ENCODE data around the gene PTGR3. TPM values are rescaled to one million over a fixed set of nuclear protein-coding genes. Genes with fewer than 3 reads are reported as not detected.
A peak's percentile ranks its signal among the peaks of the same experiment; 100 is the strongest.

The PTGR3 gene
- total RNA-seq, 2 donors from 2014 or later, result 8.9 to 26.5 TPM

DNA sequence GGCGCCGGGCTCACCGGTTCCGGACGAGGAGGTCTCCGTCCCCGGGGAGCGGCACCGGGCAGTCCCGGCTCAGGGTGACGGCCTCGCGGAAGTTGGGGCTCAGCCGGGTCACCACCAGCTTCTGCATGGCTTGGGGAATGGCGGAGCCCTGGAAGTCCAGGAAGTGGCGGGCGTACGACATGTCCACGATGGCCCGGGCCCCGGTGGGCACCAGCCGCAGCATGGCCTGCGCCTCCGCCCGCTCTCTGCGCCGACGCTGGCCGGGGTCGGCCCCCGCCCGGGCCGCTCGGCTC, 157 bp downstream of the PTGR3 start:
- WGBS, 2 donors, result 0% methylated on average over 31 of the region's 34 CpGs; no CpG with 5 or more reads in 1 of the 2 donors
- no peak for ATAC-seq

GRCh38 chr18:75208155-75208835, 644 bp downstream of the PTGR3 start:
- no peaks in the 10 kb centered on the region for H3K36me3 ChIP-seq (replicated peaks in 1 of 2; ENCODE audit: insufficient read depth in 1 of 2, low read depth in 2 of 2)
- no peaks in the 10 kb centered on the region for H3K27me3 ChIP-seq
- peak; percentile 13 for ATAC-seq
- H3K4me3 ChIP-seq, result peak overlapping the region; percentile 58 to 64
- intact Hi-C loops (cut with DNase I), result no loop called here
- H3K4me1 ChIP-seq, result peaks cover 53% of the 10 kb centered on the region
- peak; percentile 56 to 62 (median 58) for DNase-seq
- H3K9me3 ChIP-seq, result no peaks in the 10 kb centered on the region
- H3K27ac ChIP-seq, result peak overlapping the region; percentile 92 to 98 (median 94)
- WGBS, 2 donors, result 1% methylated on average over 22 to 48 of the region's 65 CpGs
- TF ChIP-seq, protein P1, sequence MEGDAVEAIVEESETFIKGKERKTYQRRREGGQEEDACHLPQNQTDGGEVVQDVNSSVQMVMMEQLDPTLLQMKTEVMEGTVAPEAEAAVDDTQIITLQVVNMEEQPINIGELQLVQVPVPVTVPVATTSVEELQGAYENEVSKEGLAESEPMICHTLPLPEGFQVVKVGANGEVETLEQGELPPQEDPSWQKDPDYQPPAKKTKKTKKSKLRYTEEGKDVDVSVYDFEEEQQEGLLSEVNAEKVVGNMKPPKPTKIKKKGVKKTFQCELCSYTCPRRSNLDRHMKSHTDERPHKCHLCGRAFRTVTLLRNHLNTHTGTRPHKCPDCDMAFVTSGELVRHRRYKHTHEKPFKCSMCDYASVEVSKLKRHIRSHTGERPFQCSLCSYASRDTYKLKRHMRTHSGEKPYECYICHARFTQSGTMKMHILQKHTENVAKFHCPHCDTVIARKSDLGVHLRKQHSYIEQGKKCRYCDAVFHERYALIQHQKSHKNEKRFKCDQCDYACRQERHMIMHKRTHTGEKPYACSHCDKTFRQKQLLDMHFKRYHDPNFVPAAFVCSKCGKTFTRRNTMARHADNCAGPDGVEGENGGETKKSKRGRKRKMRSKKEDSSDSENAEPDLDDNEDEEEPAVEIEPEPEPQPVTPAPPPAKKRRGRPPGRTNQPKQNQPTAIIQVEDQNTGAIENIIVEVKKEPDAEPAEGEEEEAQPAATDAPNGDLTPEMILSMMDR (IDR thresholded peaks at IDR 0.05), result peak in 3 of 7 experiments; percentile 7 to 16 (median 10)
- peak in 2 of 3 donors; percentile 38 to 50 for TF ChIP-seq POLR2A (IDR thresholded peaks at IDR 0.05)

More for the DNA sequence above, 157 bp downstream of the PTGR3 start:
- peak overlapping the region; percentile 58 to 64 for H3K4me3 ChIP-seq
- peak overlapping the region; percentile 92 to 98 (median 94) for H3K27ac ChIP-seq
- H3K9me3 ChIP-seq, result no peaks in the 10 kb centered on the region
- intact Hi-C loops (cut with DNase I), result no loop called here
- TF ChIP-seq, protein P1 (IDR thresholded peaks at IDR 0.05), result no peak
- TF ChIP-seq POLR2A (IDR thresholded peaks at IDR 0.05), result peak; percentile 49 to 58 (median 51)
- DNase-seq, result peak in 2 of 4 donors; percentile 40 to 54
- H3K36me3 ChIP-seq (replicated peaks in 1 of 2; ENCODE audit: insufficient read depth in 1 of 2, low read depth in 2 of 2), result no peaks in the 10 kb centered on the region
- no peaks in the 10 kb centered on the region for H3K27me3 ChIP-seq
- peaks cover 53% of the 10 kb centered on the region for H3K4me1 ChIP-seq

DNA sequence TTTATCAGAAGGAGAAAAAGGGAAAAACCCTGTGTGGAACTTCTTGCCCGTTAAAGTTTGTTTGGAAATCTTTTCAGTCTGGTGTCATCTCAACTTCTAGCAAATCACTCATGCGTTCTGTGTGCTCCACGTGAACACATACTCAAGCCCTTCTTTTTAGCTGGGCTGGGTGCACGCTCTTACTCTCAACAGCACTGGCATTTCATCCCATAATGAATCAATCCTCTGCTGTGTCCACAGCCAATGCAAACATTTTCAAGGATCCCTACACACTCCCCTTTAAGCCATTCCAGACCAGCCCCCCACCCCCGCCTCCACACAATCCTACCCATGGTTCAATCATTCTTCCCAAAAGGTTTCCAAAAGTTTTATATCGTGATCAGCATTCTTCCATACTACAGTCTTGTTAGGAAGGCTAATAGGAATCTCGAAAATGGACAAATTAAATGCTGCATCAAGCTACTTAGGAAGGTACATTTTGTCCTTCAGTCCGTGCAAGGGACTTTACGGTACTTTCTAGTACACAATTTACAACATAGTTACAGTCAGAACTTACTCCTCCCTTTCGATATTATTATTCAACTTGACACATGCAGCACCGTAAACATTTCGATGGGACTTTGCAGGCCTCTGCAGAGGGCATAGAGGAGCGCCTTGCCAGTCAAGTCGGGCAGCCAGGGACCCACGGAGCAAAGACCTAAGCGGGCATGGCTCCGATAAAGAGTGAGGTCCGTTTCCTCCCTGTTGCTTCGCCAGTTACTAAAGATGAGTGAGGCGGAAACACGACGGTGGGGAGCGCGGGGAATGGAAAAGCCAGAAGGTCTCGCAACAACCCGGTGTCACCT, 1.4 kb downstream of the PTGR3 start:
- TF ChIP-seq POLR2A (IDR thresholded peaks at IDR 0.05), result no peak
- TF ChIP-seq, protein P1 (IDR thresholded peaks at IDR 0.05), result no peak
- Histone ChIP-seq H3K9me3 (no peaks in the 10 kb centered on the region), H3K4me3 (peak overlapping the region; percentile 58 to 64), H3K36me3 (replicated peaks in 1 of 2; ENCODE audit: insufficient read depth in 1 of 2, low read depth in 2 of 2) (no peaks in the 10 kb centered on the region), H3K27ac (peak overlapping the region; percentile 92 to 98 (median 94)), H3K27me3 (no peaks in the 10 kb centered on the region), H3K4me1 (peaks cover 54% of the 10 kb centered on the region)
- intact Hi-C loops (cut with DNase I), result no loop called here
- ATAC-seq (no peak), DNase-seq (peak in 2 of 4 donors; percentile 31 to 43)
- 3 to 5% methylated on average over 26 of the region's 26 CpGs for WGBS, 2 donors

- peak overlapping the region in 2 of 4 donors; percentile 95 to 98 for H3K27ac ChIP-seq
- no peaks in the 10 kb centered on the region for H3K36me3 ChIP-seq (replicated peaks in 1 of 2; ENCODE audit: insufficient read depth in 1 of 2, low read depth in 2 of 2)
- no peaks in the 10 kb centered on the region for H3K27me3 ChIP-seq
- DNase-seq (no peak), ATAC-seq (no peak)
- H3K9me3 ChIP-seq, result no peaks in the 10 kb centered on the region
- H3K4me3 ChIP-seq, result no peak overlapping the region
- peaks cover 62% of the 10 kb centered on the region for H3K4me1 ChIP-seq
- TF ChIP-seq, protein P1 (IDR thresholded peaks at IDR 0.05), result no peak
- no peak for TF ChIP-seq POLR2A (IDR thresholded peaks at IDR 0.05)
- 74 to 77% methylated on average over 14 of the region's 14 CpGs for WGBS, 2 donors
- intact Hi-C loops (cut with DNase I), result no loop called here
Measured at GRCh38 chr18:75206452-75207309, 2.3 kb downstream of the PTGR3 start.

Data from body of pancreas (tissue), 4 donors.